Measurements from ENCODE around the gene SH3RF1. TPM values are rescaled to one million over a fixed set of nuclear protein-coding genes. Genes with fewer than 3 reads are reported as not detected.

SH3RF1 gene
- total RNA-seq, 1 donor from 2014 or later: 21.6 TPM

GRCh38 chr4:169051761-169052593 lies 218.8 kb downstream of the SH3RF1 start:
- H3K27ac Mint-ChIP-seq: no peak overlapping the region
- no peaks in the 10 kb centered on the region for H3K36me3 Mint-ChIP-seq
- H3K9me3 Mint-ChIP-seq: no peaks in the 10 kb centered on the region
- DNase-seq (ENCODE audit: extremely low spot score, unreplicated experiment): no peak
- H3K4me1 Mint-ChIP-seq (ENCODE audit: unreplicated experiment): peaks cover 19% of the 10 kb centered on the region
- H3K27me3 Mint-ChIP-seq: peaks cover 12% of the 10 kb centered on the region
- TF ChIP-seq, protein P1, sequence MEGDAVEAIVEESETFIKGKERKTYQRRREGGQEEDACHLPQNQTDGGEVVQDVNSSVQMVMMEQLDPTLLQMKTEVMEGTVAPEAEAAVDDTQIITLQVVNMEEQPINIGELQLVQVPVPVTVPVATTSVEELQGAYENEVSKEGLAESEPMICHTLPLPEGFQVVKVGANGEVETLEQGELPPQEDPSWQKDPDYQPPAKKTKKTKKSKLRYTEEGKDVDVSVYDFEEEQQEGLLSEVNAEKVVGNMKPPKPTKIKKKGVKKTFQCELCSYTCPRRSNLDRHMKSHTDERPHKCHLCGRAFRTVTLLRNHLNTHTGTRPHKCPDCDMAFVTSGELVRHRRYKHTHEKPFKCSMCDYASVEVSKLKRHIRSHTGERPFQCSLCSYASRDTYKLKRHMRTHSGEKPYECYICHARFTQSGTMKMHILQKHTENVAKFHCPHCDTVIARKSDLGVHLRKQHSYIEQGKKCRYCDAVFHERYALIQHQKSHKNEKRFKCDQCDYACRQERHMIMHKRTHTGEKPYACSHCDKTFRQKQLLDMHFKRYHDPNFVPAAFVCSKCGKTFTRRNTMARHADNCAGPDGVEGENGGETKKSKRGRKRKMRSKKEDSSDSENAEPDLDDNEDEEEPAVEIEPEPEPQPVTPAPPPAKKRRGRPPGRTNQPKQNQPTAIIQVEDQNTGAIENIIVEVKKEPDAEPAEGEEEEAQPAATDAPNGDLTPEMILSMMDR (conservative IDR thresholded peaks at IDR 0.05): no peak
- H3K4me3 Mint-ChIP-seq: no peak overlapping the region

GRCh38 chr4:169050881-169051760 lies 219.6 kb downstream of the SH3RF1 start:
- no peak for DNase-seq (ENCODE audit: extremely low spot score, unreplicated experiment)
- TF ChIP-seq, protein P1 (conservative IDR thresholded peaks at IDR 0.05): no peak
- H3K27me3 Mint-ChIP-seq: peaks cover 12% of the 10 kb centered on the region
- no peaks in the 10 kb centered on the region for H3K36me3 Mint-ChIP-seq
- no peak overlapping the region for H3K27ac Mint-ChIP-seq
- H3K9me3 Mint-ChIP-seq: no peaks in the 10 kb centered on the region
- H3K4me1 Mint-ChIP-seq (ENCODE audit: unreplicated experiment): peaks cover 19% of the 10 kb centered on the region
- H3K4me3 Mint-ChIP-seq: no peak overlapping the region

DNA sequence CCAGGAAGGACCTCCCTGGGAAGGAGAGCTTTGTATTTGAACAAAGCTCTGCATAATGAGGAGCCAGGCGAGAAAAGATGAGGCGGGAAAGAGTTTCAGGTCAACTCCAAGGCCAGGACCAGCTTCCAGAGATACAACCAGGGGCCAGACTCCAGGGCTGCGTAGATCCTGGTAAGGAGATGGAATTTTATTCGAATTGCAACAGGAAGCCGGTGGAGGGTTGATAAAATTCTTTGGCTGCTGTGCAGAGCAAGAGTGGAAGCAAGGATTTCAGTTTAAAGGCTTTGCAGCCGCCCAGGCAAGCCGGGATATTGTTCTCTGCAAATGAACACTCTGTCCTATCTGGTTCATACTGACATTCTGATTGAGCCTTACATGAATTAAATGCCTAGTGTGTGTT lies 220.5 kb downstream of the SH3RF1 start:
- Mint-ChIP-seq H3K27me3 (peaks cover 12% of the 10 kb centered on the region), H3K36me3 (no peaks in the 10 kb centered on the region), H3K4me1 (ENCODE audit: unreplicated experiment) (peaks cover 19% of the 10 kb centered on the region), H3K4me3 (no peak overlapping the region), H3K9me3 (no peaks in the 10 kb centered on the region), H3K27ac (no peak overlapping the region)
- DNase-seq (ENCODE audit: extremely low spot score, unreplicated experiment): no peak
- TF ChIP-seq, protein P1 (conservative IDR thresholded peaks at IDR 0.05): no peak

- no peaks in the 10 kb centered on the region for H3K9me3 Mint-ChIP-seq
- DNase-seq (ENCODE audit: extremely low spot score, unreplicated experiment): no peak
- H3K4me1 Mint-ChIP-seq (ENCODE audit: unreplicated experiment): peaks cover 19% of the 10 kb centered on the region
- H3K4me3 Mint-ChIP-seq: no peak overlapping the region
- H3K27me3 Mint-ChIP-seq: peaks cover 12% of the 10 kb centered on the region
- no peak overlapping the region for H3K27ac Mint-ChIP-seq
- TF ChIP-seq, protein P1 (conservative IDR thresholded peaks at IDR 0.05): no peak
- no peaks in the 10 kb centered on the region for H3K36me3 Mint-ChIP-seq
Observed at GRCh38 chr4:169048868-169049414, 221.8 kb downstream of the SH3RF1 start.

DNA sequence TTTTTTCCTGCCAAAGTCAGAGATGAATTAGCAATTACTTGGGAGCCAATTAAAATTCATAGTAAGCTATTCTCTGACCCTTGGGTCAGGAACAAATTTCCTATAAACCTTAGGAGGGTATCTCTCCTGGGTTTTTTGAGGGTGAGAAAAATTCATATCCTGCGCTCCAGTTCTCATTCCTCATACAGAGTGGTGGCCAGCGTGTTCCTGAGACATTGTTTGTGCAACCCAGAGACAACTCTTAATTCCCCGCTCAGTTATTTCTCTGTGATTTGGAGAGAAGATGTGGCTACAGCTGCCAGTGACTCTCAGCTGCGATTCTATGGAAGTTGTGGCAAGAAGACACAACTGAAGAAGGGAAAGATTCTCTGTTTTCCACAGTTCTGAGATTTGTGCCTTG lies 222.8 kb downstream of the SH3RF1 start:
- TF ChIP-seq, protein P1 (conservative IDR thresholded peaks at IDR 0.05): no peak
- Mint-ChIP-seq H3K4me3 (no peak overlapping the region), H3K36me3 (no peaks in the 10 kb centered on the region), H3K27ac (no peak overlapping the region), H3K9me3 (no peaks in the 10 kb centered on the region), H3K27me3 (peaks cover 10% of the 10 kb centered on the region), H3K4me1 (ENCODE audit: unreplicated experiment) (peaks cover 25% of the 10 kb centered on the region)
- no peak for DNase-seq (ENCODE audit: extremely low spot score, unreplicated experiment)

All from type B pancreatic cell (in vitro differentiated cells).